Measurements from ENCODE around the gene SLC38A7. TPM values are rescaled to one million over a fixed set of nuclear protein-coding genes. Genes with fewer than 3 reads are reported as not detected.
"Not testable (repeated sequence)": the region's sequence is repeated elsewhere in the genome, so short reads cannot be mapped to it uniquely, and the experiment has no call there.

Gene SLC38A7
- total RNA-seq, 4 donors from 2014 or later: 17.2 to 33.8 (median 30.1) TPM

GRCh38 chr16:58695368-58695767, 10.8 kb upstream of the SLC38A7 start:
- no peak overlapping the region for H3K4me3 ChIP-seq (replicated peaks in 1 of 3)
- no peak for DNase-seq
- intact Hi-C loops (cut with DNase I): no loop called here
- no peaks in the 10 kb centered on the region for H3K36me3 ChIP-seq
- H3K9me3 ChIP-seq: no peaks in the 10 kb centered on the region
- H3K27me3 ChIP-seq: no peaks in the 10 kb centered on the region
- TF ChIP-seq CTCF (IDR thresholded peaks at IDR 0.05) (no peak), POLR2A (IDR thresholded peaks at IDR 0.05) (no peak)
- H3K4me1 ChIP-seq: no peaks in the 10 kb centered on the region
- no peak overlapping the region for H3K27ac ChIP-seq
- WGBS, 2 donors: 64 to 65% methylated on average over 1 of the region's 1 CpG

GRCh38 chr16:58692450-58692849, 7.9 kb upstream of the SLC38A7 start:
- no peak overlapping the region for H3K4me3 ChIP-seq (replicated peaks in 1 of 3)
- TF ChIP-seq POLR2A (IDR thresholded peaks at IDR 0.05) (no peak), CTCF (IDR thresholded peaks at IDR 0.05) (no peak)
- H3K27ac ChIP-seq: no peak overlapping the region
- no peaks in the 10 kb centered on the region for H3K36me3 ChIP-seq
- H3K27me3 ChIP-seq: no peaks in the 10 kb centered on the region
- WGBS, 2 donors: 89 to 97% methylated on average over 1 of the region's 1 CpG
- intact Hi-C loops (cut with DNase I): no loop called here
- H3K9me3 ChIP-seq: no peaks in the 10 kb centered on the region
- H3K4me1 ChIP-seq: no peaks in the 10 kb centered on the region
- no peak for DNase-seq

GRCh38 chr16:58686985-58687706, 2.6 kb upstream of the SLC38A7 start:
- not testable (repeated sequence) for DNase-seq; H3K27ac ChIP-seq; H3K4me3 ChIP-seq (replicated peaks in 1 of 3); H3K27me3 ChIP-seq; H3K9me3 ChIP-seq; H3K36me3 ChIP-seq
- WGBS, 2 donors: 75 to 88% methylated on average over 8 of the region's 8 CpGs
- intact Hi-C loops (cut with DNase I): loop anchor here (5.0 kb wide), 1 partner anchor 45 kb away; the partner anchor contains the start of gene GOT2
- H3K4me1 ChIP-seq: peaks cover 9 to 15% of the 10 kb centered on the region in 2 donors

GRCh38 chr16:58685084-58685449, 497 bp upstream of the SLC38A7 start:
- no peak for DNase-seq
- Histone ChIP-seq H3K4me1 (peaks cover 9 to 15% of the 10 kb centered on the region in 2 donors), H3K9me3 (no peaks in the 10 kb centered on the region), H3K27me3 (no peaks in the 10 kb centered on the region), H3K27ac (peak overlapping the region in 2 of 3 donors; percentile 76 to 86), H3K36me3 (peaks cover 0 to under 1% of the 10 kb centered on the region in 2 donors), H3K4me3 (replicated peaks in 1 of 3) (peak overlapping the region in 2 of 3 donors; percentile 54 to 82)
- intact Hi-C loops (cut with DNase I): loop anchor here (5.0 kb wide), 1 partner anchor 47 kb away; the partner anchor contains the start of gene GOT2
- whole genome bisulfite sequencing, 2 donors: 82 to 90% methylated on average over 6 of the region's 6 CpGs
- TF ChIP-seq POLR2A (IDR thresholded peaks at IDR 0.05): no peak
- TF ChIP-seq CTCF (IDR thresholded peaks at IDR 0.05): no peak

GRCh38 chr16:58684001-58684353, 593 bp downstream of the SLC38A7 start:
- TF ChIP-seq POLR2A (IDR thresholded peaks at IDR 0.05) (no peak), CTCF (IDR thresholded peaks at IDR 0.05) (no peak)
- Histone ChIP-seq H3K4me1 (peaks cover 9 to 15% of the 10 kb centered on the region in 2 donors), H3K9me3 (no peaks in the 10 kb centered on the region), H3K27ac (peak overlapping the region; percentile 42 to 86 (median 76)), H3K36me3 (peaks cover 0 to 6% of the 10 kb centered on the region in 2 donors), H3K4me3 (replicated peaks in 1 of 3) (peak overlapping the region; percentile 54 to 82 (median 72)), H3K27me3 (no peaks in the 10 kb centered on the region)
- 20 to 21% methylated on average over 2 to 3 of the region's 3 CpGs for WGBS, 2 donors
- DNase-seq: no peak
- intact Hi-C loops (cut with DNase I): no loop called here

Data from thyroid gland (tissue), 4 donors.